GM12873 (cell line): Measurements from ENCODE around the gene UST.

Experiments
- CTCF ChIP-seq: IDR thresholded peaks from 2 replicates; pipeline ENCODE4 v1.5.1; 2012; ENCODE audit warnings: low read depth, mild to moderate bottlenecking, moderate library complexity, low read length, control low read depth; ENCODE audit not compliant: insufficient read depth; ENCODE audit errors: missing control alignments

The UST gene

GRCh38 chr6:148703900-148704299 is 42.9 kb upstream of the UST start:
- no peak for TF ChIP-seq CTCF

GRCh38 chr6:148704400-148705246 is 42.2 kb upstream of the UST start:
- TF ChIP-seq CTCF, result no peak

GRCh38 chr6:148708707-148709106 is 38.1 kb upstream of the UST start:
- TF ChIP-seq CTCF, result no peak

- TF ChIP-seq CTCF, result no peak
These were observed 37.3 kb upstream of the UST start for GRCh38 chr6:148709577-148709976.

- no peak for TF ChIP-seq CTCF
These were observed 34.8 kb upstream of the UST start for GRCh38 chr6:148711833-148712654.

- TF ChIP-seq CTCF, result no peak
These were observed 33.6 kb upstream of the UST start for GRCh38 chr6:148713033-148713738.

- TF ChIP-seq CTCF, result no peak
These were observed 32.9 kb upstream of the UST start for GRCh38 chr6:148713921-148714320.
